Measurements from ENCODE around the gene PDIK1L. TPM values are rescaled to one million over a fixed set of nuclear protein-coding genes. Genes with fewer than 3 reads are reported as not detected.

Gene PDIK1L
- total and polyA plus RNA-seq, 9 of the 15 experiments (the other 6 are each of a cell fraction or from before 2014, with no cell fraction given), result 12.8 to 30.2 (median 21.5) TPM

DNA sequence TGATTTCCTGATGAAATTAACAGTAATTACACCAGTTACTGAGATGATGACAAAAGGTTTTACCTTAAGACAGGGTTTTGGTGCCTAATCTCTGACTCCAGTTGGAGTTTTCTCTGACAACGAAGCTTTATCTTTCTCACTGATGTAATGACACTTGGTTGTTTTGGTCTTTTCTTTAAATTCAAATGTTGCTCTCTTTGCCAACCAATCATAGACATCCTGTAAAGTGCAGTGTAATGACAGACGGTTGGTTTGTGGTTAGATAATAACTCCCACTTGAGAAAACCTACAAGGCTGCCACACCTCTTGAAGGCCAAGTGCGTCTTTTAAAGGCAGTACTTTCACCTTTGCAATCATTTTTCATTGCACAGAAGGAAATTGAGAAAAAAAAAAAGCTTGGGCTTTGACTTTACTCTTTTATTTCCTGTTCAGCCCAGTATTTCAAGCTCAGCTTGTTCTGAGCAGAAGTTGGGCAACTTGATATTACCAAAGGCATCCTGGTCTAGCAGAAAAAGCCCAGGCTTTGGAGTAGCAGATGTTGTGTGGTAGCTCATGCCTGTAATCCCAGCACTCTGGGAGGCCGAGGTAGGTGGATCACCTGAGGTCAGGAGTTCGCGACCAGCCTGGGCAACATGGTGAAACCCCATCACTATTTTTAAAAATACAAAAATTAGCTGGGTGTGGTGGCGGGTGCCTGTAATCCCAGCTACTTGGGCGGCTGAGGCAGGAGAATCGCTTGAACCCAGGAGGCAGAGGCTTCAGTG is 14.9 kb downstream of the PDIK1L start (continued):
- TF ChIP-seq PCBP2 (IDR thresholded peaks at IDR 0.05; ENCODE audit: low read depth, low read length, poor library complexity, severe bottlenecking) (no peak), ZFP30 (CRISPR knock-in tag; IDR thresholded peaks at IDR 0.05; ENCODE audit: borderline replicate concordance) (no peak), HDAC2 (IDR thresholded peaks at IDR 0.05) (peak; percentile 93), EP300 (IDR thresholded peaks at IDR 0.05; ENCODE audit: low read length) (peak; percentile 100), ZNF586 (CRISPR knock-in tag; conservative IDR thresholded peaks at IDR 0.05) (no peak), HNRNPLL (IDR thresholded peaks at IDR 0.05; ENCODE audit: low read depth, low read length, poor library complexity, severe bottlenecking) (peak; percentile 34), YBX1 (IDR thresholded peaks at IDR 0.05) (no peak), RBFOX2 (IDR thresholded peaks at IDR 0.05; ENCODE audit: low read depth, low read length) (peak; percentile 74), ZNF431 (CRISPR knock-in tag; IDR thresholded peaks at IDR 0.05) (peak; percentile 69; the same call in 1 of the 2 replicates), MEF2D (tag; conservative IDR thresholded peaks at IDR 0.05; ENCODE audit: low read depth) (peak; percentile 47; the same call in 1 of the 2 replicates), SMARCB1 (IDR thresholded peaks at IDR 0.05; ENCODE audit: insufficient read length, low read depth) (no peak), RFX5 (IDR thresholded peaks at IDR 0.05; ENCODE audit: low read depth, low read length) (no peak), WHSC1 (IDR thresholded peaks at IDR 0.05; ENCODE audit: low read length) (no peak), ZNF253 (CRISPR knock-in tag; conservative IDR thresholded peaks at IDR 0.05) (no peak), ZNF197 (CRISPR knock-in tag; IDR thresholded peaks at IDR 0.05; ENCODE audit: low read depth) (0 out of 2 replicates have a peak, but pooled peaks have one; percentile 88), LEF1 (IDR thresholded peaks at IDR 0.05) (peak; percentile 98), BHLHE40 (IDR thresholded peaks at IDR 0.05; ENCODE audit: low read length) (peak; percentile 44; the same call in 1 of the 2 replicates)
- TF ChIP-seq, protein P1, sequence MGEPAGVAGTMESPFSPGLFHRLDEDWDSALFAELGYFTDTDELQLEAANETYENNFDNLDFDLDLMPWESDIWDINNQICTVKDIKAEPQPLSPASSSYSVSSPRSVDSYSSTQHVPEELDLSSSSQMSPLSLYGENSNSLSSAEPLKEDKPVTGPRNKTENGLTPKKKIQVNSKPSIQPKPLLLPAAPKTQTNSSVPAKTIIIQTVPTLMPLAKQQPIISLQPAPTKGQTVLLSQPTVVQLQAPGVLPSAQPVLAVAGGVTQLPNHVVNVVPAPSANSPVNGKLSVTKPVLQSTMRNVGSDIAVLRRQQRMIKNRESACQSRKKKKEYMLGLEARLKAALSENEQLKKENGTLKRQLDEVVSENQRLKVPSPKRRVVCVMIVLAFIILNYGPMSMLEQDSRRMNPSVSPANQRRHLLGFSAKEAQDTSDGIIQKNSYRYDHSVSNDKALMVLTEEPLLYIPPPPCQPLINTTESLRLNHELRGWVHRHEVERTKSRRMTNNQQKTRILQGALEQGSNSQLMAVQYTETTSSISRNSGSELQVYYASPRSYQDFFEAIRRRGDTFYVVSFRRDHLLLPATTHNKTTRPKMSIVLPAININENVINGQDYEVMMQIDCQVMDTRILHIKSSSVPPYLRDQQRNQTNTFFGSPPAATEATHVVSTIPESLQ (CRISPR knock-in tag; IDR thresholded peaks at IDR 0.05), result no peak
- TF ChIP-seq, protein P2, sequence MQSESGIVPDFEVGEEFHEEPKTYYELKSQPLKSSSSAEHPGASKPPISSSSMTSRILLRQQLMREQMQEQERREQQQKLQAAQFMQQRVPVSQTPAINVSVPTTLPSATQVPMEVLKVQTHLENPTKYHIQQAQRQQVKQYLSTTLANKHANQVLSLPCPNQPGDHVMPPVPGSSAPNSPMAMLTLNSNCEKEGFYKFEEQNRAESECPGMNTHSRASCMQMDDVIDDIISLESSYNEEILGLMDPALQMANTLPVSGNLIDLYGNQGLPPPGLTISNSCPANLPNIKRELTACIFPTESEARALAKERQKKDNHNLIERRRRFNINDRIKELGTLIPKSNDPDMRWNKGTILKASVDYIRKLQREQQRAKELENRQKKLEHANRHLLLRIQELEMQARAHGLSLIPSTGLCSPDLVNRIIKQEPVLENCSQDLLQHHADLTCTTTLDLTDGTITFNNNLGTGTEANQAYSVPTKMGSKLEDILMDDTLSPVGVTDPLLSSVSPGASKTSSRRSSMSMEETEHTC (IDR thresholded peaks at IDR 0.05), result no peak
- TF ChIP-seq, protein P3, sequence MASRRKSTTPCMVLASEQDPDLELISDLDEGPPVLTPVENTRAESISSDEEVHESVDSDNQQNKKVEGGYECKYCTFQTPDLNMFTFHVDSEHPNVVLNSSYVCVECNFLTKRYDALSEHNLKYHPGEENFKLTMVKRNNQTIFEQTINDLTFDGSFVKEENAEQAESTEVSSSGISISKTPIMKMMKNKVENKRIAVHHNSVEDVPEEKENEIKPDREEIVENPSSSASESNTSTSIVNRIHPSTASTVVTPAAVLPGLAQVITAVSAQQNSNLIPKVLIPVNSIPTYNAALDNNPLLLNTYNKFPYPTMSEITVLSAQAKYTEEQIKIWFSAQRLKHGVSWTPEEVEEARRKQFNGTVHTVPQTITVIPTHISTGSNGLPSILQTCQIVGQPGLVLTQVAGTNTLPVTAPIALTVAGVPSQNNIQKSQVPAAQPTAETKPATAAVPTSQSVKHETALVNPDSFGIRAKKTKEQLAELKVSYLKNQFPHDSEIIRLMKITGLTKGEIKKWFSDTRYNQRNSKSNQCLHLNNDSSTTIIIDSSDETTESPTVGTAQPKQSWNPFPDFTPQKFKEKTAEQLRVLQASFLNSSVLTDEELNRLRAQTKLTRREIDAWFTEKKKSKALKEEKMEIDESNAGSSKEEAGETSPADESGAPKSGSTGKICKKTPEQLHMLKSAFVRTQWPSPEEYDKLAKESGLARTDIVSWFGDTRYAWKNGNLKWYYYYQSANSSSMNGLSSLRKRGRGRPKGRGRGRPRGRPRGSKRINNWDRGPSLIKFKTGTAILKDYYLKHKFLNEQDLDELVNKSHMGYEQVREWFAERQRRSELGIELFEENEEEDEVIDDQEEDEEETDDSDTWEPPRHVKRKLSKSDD (conservative IDR thresholded peaks at IDR 0.05; ENCODE audit: low read length), result no peak
- TF ChIP-seq, protein P4, sequence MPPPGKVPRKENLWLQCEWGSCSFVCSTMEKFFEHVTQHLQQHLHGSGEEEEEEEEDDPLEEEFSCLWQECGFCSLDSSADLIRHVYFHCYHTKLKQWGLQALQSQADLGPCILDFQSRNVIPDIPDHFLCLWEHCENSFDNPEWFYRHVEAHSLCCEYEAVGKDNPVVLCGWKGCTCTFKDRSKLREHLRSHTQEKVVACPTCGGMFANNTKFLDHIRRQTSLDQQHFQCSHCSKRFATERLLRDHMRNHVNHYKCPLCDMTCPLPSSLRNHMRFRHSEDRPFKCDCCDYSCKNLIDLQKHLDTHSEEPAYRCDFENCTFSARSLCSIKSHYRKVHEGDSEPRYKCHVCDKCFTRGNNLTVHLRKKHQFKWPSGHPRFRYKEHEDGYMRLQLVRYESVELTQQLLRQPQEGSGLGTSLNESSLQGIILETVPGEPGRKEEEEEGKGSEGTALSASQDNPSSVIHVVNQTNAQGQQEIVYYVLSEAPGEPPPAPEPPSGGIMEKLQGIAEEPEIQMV (tag; conservative IDR thresholded peaks at IDR 0.05; ENCODE audit: low read depth), result 0 out of 2 replicates have a peak, but pooled peaks have one; percentile 17
